K562 treated with DMSO at 1 percent for 24 hours (cell line): ENCODE measurements around the gene PPRC1. TPM values are rescaled to one million over a fixed set of nuclear protein-coding genes. Genes with fewer than 3 reads are reported as not detected.

ENCODE experiments used
- total RNA-seq: library from RNA; unstranded; fragments of 300-600 nt; gene quantifications from 2 replicates; pipeline ENCODE4 v1.2.3, GENCODE V29; 2022; ENCODE audit warnings: low read depth; ENCODE audit not compliant: insufficient read depth

The PPRC1 gene, protein sequence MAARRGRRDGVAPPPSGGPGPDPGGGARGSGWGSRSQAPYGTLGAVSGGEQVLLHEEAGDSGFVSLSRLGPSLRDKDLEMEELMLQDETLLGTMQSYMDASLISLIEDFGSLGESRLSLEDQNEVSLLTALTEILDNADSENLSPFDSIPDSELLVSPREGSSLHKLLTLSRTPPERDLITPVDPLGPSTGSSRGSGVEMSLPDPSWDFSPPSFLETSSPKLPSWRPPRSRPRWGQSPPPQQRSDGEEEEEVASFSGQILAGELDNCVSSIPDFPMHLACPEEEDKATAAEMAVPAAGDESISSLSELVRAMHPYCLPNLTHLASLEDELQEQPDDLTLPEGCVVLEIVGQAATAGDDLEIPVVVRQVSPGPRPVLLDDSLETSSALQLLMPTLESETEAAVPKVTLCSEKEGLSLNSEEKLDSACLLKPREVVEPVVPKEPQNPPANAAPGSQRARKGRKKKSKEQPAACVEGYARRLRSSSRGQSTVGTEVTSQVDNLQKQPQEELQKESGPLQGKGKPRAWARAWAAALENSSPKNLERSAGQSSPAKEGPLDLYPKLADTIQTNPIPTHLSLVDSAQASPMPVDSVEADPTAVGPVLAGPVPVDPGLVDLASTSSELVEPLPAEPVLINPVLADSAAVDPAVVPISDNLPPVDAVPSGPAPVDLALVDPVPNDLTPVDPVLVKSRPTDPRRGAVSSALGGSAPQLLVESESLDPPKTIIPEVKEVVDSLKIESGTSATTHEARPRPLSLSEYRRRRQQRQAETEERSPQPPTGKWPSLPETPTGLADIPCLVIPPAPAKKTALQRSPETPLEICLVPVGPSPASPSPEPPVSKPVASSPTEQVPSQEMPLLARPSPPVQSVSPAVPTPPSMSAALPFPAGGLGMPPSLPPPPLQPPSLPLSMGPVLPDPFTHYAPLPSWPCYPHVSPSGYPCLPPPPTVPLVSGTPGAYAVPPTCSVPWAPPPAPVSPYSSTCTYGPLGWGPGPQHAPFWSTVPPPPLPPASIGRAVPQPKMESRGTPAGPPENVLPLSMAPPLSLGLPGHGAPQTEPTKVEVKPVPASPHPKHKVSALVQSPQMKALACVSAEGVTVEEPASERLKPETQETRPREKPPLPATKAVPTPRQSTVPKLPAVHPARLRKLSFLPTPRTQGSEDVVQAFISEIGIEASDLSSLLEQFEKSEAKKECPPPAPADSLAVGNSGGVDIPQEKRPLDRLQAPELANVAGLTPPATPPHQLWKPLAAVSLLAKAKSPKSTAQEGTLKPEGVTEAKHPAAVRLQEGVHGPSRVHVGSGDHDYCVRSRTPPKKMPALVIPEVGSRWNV (N-terminal part only)
- 8.8 and 10.2 TPM in 2 replicates for total RNA-seq

DNA sequence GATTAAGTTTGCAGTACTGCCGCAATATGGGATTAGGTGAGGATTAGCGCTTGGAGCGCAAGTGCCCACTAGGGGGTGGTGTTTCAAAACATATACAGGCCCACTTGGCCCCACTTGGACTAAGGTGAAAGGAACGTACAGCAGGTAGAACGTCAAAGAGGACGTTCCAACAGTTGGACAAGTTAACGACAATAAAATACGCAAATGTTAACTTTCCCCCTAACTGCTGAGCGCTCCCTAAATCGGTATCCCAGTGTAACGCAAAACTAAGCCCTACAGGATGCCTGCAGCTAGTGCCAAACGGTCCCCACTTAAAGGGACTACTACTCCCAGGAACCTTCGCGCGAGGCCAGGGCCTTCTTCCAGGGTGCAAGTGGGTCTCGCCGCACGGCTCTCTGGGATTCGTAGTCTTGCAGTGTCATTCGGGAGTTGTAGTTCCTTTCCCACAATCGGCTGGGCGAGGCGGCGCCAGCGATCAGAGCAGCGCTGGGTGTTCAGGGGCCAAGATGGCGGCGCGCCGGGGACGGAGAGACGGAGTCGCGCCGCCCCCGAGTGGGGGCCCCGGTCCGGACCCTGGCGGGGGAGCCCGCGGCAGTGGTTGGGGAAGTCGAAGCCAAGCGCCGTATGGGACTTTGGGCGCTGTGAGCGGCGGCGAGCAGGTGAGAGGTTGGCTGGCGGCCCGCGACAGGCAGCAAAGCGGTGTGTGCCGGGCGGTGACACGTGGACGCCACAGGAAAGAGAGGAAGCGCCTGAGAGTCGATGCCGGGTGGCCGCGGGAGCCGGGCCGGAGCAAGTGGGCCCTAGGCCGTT is at the start of gene PPRC1:
Gene PPRC1, plus strand, starts transcription at position 478 of the 810 bp plus-strand sequence. Its CDS starts 29 bp downstream, at position 507.

GRCh38 chr10:102120142-102120990 is 12.5 kb upstream of the PPRC1 start, which contains the start of gene LDB1:
Gene LDB1, minus strand, starts transcription at chr10:102120368. Its CDS starts 258 bp downstream, at chr10:102120110.

GRCh38 chr10:102151774-102152544 is 19.1 kb downstream of the PPRC1 start, which contains the start of gene NOLC1:
Gene NOLC1, plus strand, starts transcription at chr10:102152389. Its CDS starts 22 bp downstream, at chr10:102152411.

Other genes starting within 250 kb of the PPRC1 start
- gene ARMH3, start 76.9 kb upstream of the PPRC1 start, total RNA-seq: not detected in 2 replicates
- 18.4 and 18.8 TPM in 2 replicates for gene HPS6, start 67.7 kb upstream of the PPRC1 start, total RNA-seq
- 44.9 and 52.7 TPM in 2 replicates for gene LDB1, start 12.7 kb upstream of the PPRC1 start, total RNA-seq
- 36.8 and 42.9 TPM in 2 replicates for gene NOLC1, start 19.3 kb downstream of the PPRC1 start, total RNA-seq
- gene ELOVL3, start 93.3 kb downstream of the PPRC1 start, total RNA-seq: 0.52 and 1.7 TPM in 2 replicates
- gene PITX3, start 108.5 kb downstream of the PPRC1 start, total RNA-seq: 0.28 and 0.86 TPM in 2 replicates
- 35.3 and 37.2 TPM in 2 replicates for gene GBF1, start 112.5 kb downstream of the PPRC1 start, total RNA-seq